Smooth muscle cell (in vitro differentiated cells): ENCODE results near the gene GUK1. TPM values are rescaled to one million over a fixed set of nuclear protein-coding genes. Genes with fewer than 3 reads are reported as not detected.
"Not testable (repeated sequence)": the region's sequence is repeated elsewhere in the genome, so short reads cannot be mapped to it uniquely, and the experiment has no call there.

Experiments used
- DNase-seq: peaks from one replicate; lab custom pipeline; 2025; ENCODE audit not compliant: unreplicated experiment; lab: John Stamatoyannopoulos, UW
- H2AFZ ChIP-seq: fragments of 200-600 bp; sonication (generic); 2 replicates; pipeline ENCODE4 v1.6.0; 2016; ENCODE audit warnings: antibody characterized with exemption, low read depth, mild to moderate bottlenecking
- H3F3A ChIP-seq: fragments of 200-600 bp; sonication (generic); 2 replicates; pipeline ENCODE4 v1.6.0; 2017; ENCODE audit warnings: antibody characterized with exemption, low read depth
- H3K27ac ChIP-seq: fragments of 200-600 bp; sonication (generic); 2 replicates; pipeline ENCODE4 v1.5.1; 2016; ENCODE audit warnings: low read depth, mild to moderate bottlenecking
- H3K27me3 ChIP-seq: fragments of 200-600 bp; sonication (generic); 2 replicates; pipeline ENCODE4 v1.6.1; 2016; ENCODE audit warnings: low read depth, mild to moderate bottlenecking
- H3K36me3 ChIP-seq: fragments of 200-600 bp; sonication (generic); 2 replicates; pipeline ENCODE4 v1.5.1; 2016; ENCODE audit warnings: low read depth
- H3K4me1 ChIP-seq: fragments of 200-600 bp; sonication (generic); 2 replicates; pipeline ENCODE4 v1.5.1; 2016; ENCODE audit warnings: low read depth
- H3K4me2 ChIP-seq: fragments of 200-600 bp; sonication (generic); 2 replicates; pipeline ENCODE4 v1.6.0; 2016; ENCODE audit warnings: mild to moderate bottlenecking
- H3K4me3 ChIP-seq: fragments of 200-600 bp; sonication (generic); 2 replicates; pipeline ENCODE4 v1.5.1; 2016; ENCODE audit warnings: mild to moderate bottlenecking
- H3K79me2 ChIP-seq: fragments of 200-600 bp; sonication (generic); 2 replicates; pipeline ENCODE4 v1.6.0; 2016; ENCODE audit warnings: low read depth, mild to moderate bottlenecking
- H3K9ac ChIP-seq: fragments of 200-600 bp; sonication (generic); 2 replicates; pipeline ENCODE4 v1.6.0; 2016; ENCODE audit warnings: low read depth
- H3K9me3 ChIP-seq: fragments of 200-600 bp; sonication (generic); replicated peaks from 2 replicates; pipeline ENCODE4 v1.5.1; 2016; ENCODE audit warnings: low read depth
- H4K20me1 ChIP-seq: fragments of 200-600 bp; sonication (generic); 2 replicates; pipeline ENCODE4 v1.6.0; 2016; ENCODE audit warnings: low read depth
- CTCF ChIP-seq: fragments of 200-600 bp; sonication (generic); IDR thresholded peaks from 2 replicates; pipeline ENCODE4 v1.5.1; 2017; ENCODE audit warnings: borderline replicate concordance, mild to moderate bottlenecking, antibody characterized with exemption; ENCODE audit not compliant: insufficient read depth, poor library complexity, severe bottlenecking
- WGBS: methylation state at CpG from one replicate; pipeline ENCODE4 v1.1.7; 2016; ENCODE audit warnings: low lambda C conversion rate; 5-methylcytosine and 5-hydroxymethylcytosine counted together
- polyA plus RNA-seq: library from polyadenylated mRNA; unstranded; fragments of >200 nt; fragmentation: Nextera tagmentation; extraction: Ambion mirVana; gene quantifications from 2 replicates; pipeline ENCODE4 v1.2.1, GENCODE V29; 2016
- total RNA-seq: library from RNA; depleted of rRNA; stranded (reverse); fragments of >200 nt; gene quantifications from 2 replicates; pipeline ENCODE4 v1.2.3, GENCODE V29; 2014

GUK1 gene
- total and polyA plus RNA-seq, 2 experiments from 2014 or later, result 205 to 465 TPM

DNA sequence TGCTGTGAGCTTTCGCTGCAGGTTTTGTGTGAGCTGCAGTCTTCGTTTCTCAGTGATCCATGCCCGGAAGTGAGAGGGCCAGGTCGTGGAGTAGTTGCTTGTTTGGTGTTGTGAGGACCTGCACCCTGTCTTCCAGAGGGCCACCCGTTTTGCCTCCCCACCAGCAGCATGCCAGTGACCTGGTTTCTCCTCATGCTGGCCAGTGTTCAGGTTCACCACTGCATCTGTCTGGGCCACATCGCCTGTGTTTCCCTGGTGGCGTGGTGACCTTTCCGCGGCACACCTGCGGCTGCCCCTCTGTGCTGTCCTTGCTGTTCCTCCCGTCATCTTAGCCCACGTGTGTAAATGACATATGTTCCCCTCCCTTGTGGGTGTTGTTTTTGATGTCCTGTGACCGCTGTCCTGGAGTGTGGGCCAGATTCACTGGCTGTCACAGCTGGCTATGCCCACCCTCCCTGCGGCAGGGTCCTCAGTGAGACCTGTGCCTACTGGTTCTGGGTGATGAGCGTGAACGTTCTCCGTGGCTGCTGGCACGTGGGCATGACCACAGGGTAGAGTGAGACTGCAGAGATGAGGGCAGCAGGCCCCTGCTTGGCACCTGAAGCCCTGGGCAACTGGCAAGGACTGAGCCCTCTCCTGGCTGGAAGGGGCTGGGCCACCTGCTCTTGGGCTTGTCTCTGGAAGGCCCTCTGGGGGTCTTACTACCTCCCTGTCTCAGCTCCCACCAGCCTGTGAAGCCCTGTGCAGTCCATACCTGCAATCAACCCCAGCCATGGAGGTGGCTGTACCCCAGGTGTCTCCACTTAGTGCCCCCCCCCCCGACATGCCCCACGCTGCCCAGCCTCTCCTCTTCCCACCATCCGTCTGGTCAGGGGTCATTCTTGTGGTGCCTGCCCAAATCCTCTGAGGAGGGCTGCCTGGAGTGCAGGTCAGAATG, 32.8 kb downstream of the GUK1 start:
- peaks cover 16% of the 10 kb centered on the region for H4K20me1 ChIP-seq
- peaks cover 3% of the 10 kb centered on the region for H3K79me2 ChIP-seq
- H3K4me1 ChIP-seq, result no peaks in the 10 kb centered on the region
- no peak overlapping the region for H3K27ac ChIP-seq
- no peak overlapping the region for H3K9ac ChIP-seq
- TF ChIP-seq CTCF, result no peak
- no peaks in the 10 kb centered on the region for H3K9me3 ChIP-seq
- H3K27me3 ChIP-seq, result no peaks in the 10 kb centered on the region
- H3K36me3 ChIP-seq, result no peaks in the 10 kb centered on the region
- no peak overlapping the region for H3K4me2 ChIP-seq
- WGBS, result 93% methylated on average over 21 of the region's 21 CpGs
- DNase-seq, result no peak
- H2AFZ ChIP-seq, result no peak overlapping the region
- H3F3A ChIP-seq, result no peaks in the 10 kb centered on the region
- H3K4me3 ChIP-seq, result no peak overlapping the region

DNA sequence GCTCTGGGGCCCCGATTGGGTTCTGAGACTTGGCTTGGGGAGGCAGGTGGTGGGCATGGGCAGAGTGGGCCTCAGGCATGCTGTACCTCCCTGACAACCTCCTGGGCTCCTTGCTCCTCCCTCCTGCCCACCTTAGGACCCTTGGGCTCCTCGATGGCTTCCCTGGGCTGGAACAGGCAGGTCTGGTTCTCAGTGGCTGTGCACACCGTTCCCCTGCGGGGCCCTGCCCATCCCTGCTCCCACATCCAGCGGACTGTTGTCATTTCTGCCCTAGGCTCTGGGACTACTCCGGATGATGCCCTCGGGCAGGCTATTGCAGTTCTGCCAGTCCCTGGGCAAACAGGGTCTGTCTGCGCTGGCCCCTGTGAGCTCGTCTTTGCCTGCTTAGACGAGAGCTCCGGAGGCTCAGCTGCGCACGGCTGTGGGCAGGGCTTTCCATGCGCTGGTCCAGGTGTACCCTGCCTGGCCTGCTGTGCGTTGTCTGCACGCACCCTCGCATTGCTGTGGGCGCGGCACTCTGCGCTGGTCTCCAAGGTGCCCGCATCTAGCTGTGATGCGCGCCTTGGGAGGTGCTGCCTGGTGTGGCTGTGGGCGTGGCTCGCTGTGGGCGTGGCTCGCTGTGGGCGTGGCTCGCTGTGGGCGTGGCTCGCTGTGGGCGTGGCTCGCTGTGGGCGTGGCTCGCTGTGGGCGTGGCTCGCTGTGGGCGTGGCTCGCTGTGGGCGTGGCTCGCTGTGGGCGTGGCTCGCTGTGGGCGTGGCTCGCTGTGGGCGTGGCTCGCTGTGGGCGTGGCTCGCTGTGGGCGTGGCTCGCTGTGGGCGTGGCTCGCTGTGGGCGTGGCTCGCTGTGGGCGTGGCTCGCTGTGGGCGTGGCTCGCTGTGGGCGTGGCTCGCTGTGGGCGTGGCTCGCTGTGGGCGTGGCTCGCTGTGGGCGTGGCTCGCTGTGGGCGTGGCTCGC, 33.7 kb downstream of the GUK1 start:
- DNase-seq, H3K27ac ChIP-seq, H3K4me2 ChIP-seq, H3K79me2 ChIP-seq, H3K36me3 ChIP-seq, H2AFZ ChIP-seq, H3F3A ChIP-seq, H3K27me3 ChIP-seq, H3K9me3 ChIP-seq, H3K4me1 ChIP-seq, H3K9ac ChIP-seq, H3K4me3 ChIP-seq: not testable (repeated sequence)
- peaks cover 16% of the 10 kb centered on the region for H4K20me1 ChIP-seq
- WGBS, result 40% methylated on average over 27 of the region's 69 CpGs

- TF ChIP-seq CTCF, result no peak
- Histone ChIP-seq H3K9ac (no peak overlapping the region), H3F3A (no peaks in the 10 kb centered on the region), H3K4me2 (no peak overlapping the region), H2AFZ (no peak overlapping the region), H3K9me3 (no peaks in the 10 kb centered on the region), H3K27ac (no peak overlapping the region), H4K20me1 (peaks cover 16% of the 10 kb centered on the region), H3K79me2 (no peaks in the 10 kb centered on the region), H3K27me3 (no peaks in the 10 kb centered on the region), H3K4me3 (no peak overlapping the region), H3K4me1 (no peaks in the 10 kb centered on the region), H3K36me3 (no peaks in the 10 kb centered on the region)
- WGBS, result 90% methylated on average over 46 of the region's 52 CpGs
- DNase-seq, result no peak
Observed at GRCh38 chr1:228174482-228175315, 34.6 kb downstream of the GUK1 start.
